Neural cell (in vitro differentiated cells): ENCODE results near the gene KAT8. TPM values are rescaled to one million over a fixed set of nuclear protein-coding genes. Genes with fewer than 3 reads are reported as not detected.
A peak's percentile ranks its signal among the peaks of the same experiment; 100 is the strongest.

Source experiments
- H2AFZ ChIP-seq: fragments of 200-600, 300-800 bp; sonication (generic), shearing (Covaris generic); 2 replicates; pipeline ENCODE4 v1.6.0; 2014; ENCODE audit warnings: low read depth, mild to moderate bottlenecking, antibody characterized with exemption, low read length, moderate library complexity
- H3F3A ChIP-seq: fragments of 200-600 bp; shearing (Covaris generic); 2 replicates; pipeline ENCODE4 v1.6.1; 2016; ENCODE audit warnings: mild to moderate bottlenecking, moderate library complexity, mixed read lengths, antibody characterized with exemption, low read length; ENCODE audit not compliant: insufficient read depth, poor library complexity, severe bottlenecking
- H3K27ac ChIP-seq: fragments of 200-600, 300-800 bp; sonication (generic), shearing (Covaris generic); 2 replicates; pipeline ENCODE4 v1.5.1; 2014; ENCODE audit warnings: mild to moderate bottlenecking, low read length, moderate library complexity
- H3K27me3 ChIP-seq: fragments of 300-800, 200-600 bp; sonication (generic), shearing (Covaris generic); 2 replicates; pipeline ENCODE4 v1.6.0; 2014; ENCODE audit warnings: mild to moderate bottlenecking, low read depth, low read length, moderate library complexity; ENCODE audit not compliant: insufficient read depth
- H3K36me3 ChIP-seq: fragments of 300-800, 200-600 bp; sonication (generic), shearing (Covaris generic); 2 replicates; pipeline ENCODE4 v1.5.1; 2014; ENCODE audit warnings: mild to moderate bottlenecking, antibody characterized with exemption, low read length, moderate library complexity; ENCODE audit not compliant: insufficient read depth
- H3K4me2 ChIP-seq: fragments of 300-800, 200-600 bp; sonication (generic), shearing (Covaris generic); 2 replicates; pipeline ENCODE4 v1.6.0; 2014; ENCODE audit warnings: mild to moderate bottlenecking, low read length
- H3K4me3 ChIP-seq: fragments of 300-800, 200-600 bp; sonication (generic), shearing (Covaris generic); 2 replicates; pipeline ENCODE4 v1.5.1; 2014; ENCODE audit warnings: mild to moderate bottlenecking, low read length, moderate library complexity
- H3K79me2 ChIP-seq: fragments of 200-600 bp; shearing (Covaris generic); replicated peaks from 2 replicates; pipeline ENCODE4 v1.6.0; 2014; ENCODE audit warnings: mild to moderate bottlenecking, low read length, moderate library complexity; ENCODE audit not compliant: insufficient read depth
- H3K9ac ChIP-seq: fragments of 300-800, 200-600 bp; sonication (generic), shearing (Covaris generic); 2 replicates; pipeline ENCODE4 v1.6.1; 2016; ENCODE audit warnings: mild to moderate bottlenecking, low read length, mixed read lengths
- H3K9me2 ChIP-seq: fragments of 200-600 bp; shearing (Covaris generic); 2 replicates; pipeline ENCODE4 v1.6.1; 2016; ENCODE audit warnings: mild to moderate bottlenecking, low read length, mixed read lengths; ENCODE audit not compliant: insufficient read depth
- H3K9me3 ChIP-seq: fragments of 200-600, 300-800 bp; sonication (generic), shearing (Covaris generic); 2 replicates; pipeline ENCODE4 v1.6.1; 2016; ENCODE audit warnings: mild to moderate bottlenecking, mixed run types, low read length, moderate library complexity, mixed read lengths
- H4K20me1 ChIP-seq: fragments of 200-600 bp; shearing (Covaris generic); 2 replicates; pipeline ENCODE4 v1.6.1; 2016; ENCODE audit warnings: mild to moderate bottlenecking, mixed run types; ENCODE audit not compliant: insufficient read depth
- CTCF ChIP-seq: fragments of 450-650 bp; IDR thresholded peaks from 2 replicates; pipeline ENCODE4 v1.5.1; 2014; ENCODE audit warnings: antibody characterized with exemption, mild to moderate bottlenecking, moderate library complexity; ENCODE audit not compliant: poor library complexity, severe bottlenecking
- EP300 ChIP-seq: fragments of 450-650 bp; conservative IDR thresholded peaks from 2 replicates; pipeline ENCODE4 v1.6.1; 2014; ENCODE audit warnings: antibody characterized with exemption, mild to moderate bottlenecking, moderate library complexity; ENCODE audit not compliant: poor library complexity, severe bottlenecking
- EZH2 ChIP-seq: fragments of 200-600, 300-800 bp; shearing (Covaris generic), sonication (generic); IDR thresholded peaks from 2 replicates; pipeline ENCODE4 v1.6.1; 2014; ENCODE audit warnings: antibody characterized with exemption, low read length, borderline replicate concordance, mild to moderate bottlenecking; ENCODE audit not compliant: insufficient read depth, poor library complexity, severe bottlenecking
- MXI1 ChIP-seq: fragments of 450-650 bp; conservative IDR thresholded peaks from 2 replicates; pipeline ENCODE4 v1.6.1; 2014; ENCODE audit warnings: antibody characterized with exemption, mild to moderate bottlenecking; ENCODE audit not compliant: poor library complexity, severe bottlenecking
- POLR2AphosphoS5 ChIP-seq: IDR thresholded peaks from 2 replicates; pipeline ENCODE4 v1.6.1; 2012
- RAD21 ChIP-seq: fragments of 450-650 bp; conservative IDR thresholded peaks from 2 replicates; pipeline ENCODE4 v1.6.1; 2014; ENCODE audit warnings: antibody characterized with exemption, mild to moderate bottlenecking, moderate library complexity
- SMC3 ChIP-seq: fragments of 450-650 bp; conservative IDR thresholded peaks from 2 replicates; pipeline ENCODE4 v1.6.1; 2014; ENCODE audit warnings: antibody characterized with exemption, mild to moderate bottlenecking, moderate library complexity; ENCODE audit not compliant: poor library complexity
- TAF1 ChIP-seq: IDR thresholded peaks from 2 replicates; pipeline ENCODE4 v1.6.1; 2012; ENCODE audit warnings: low read depth
- polyA plus RNA-seq: library from polyadenylated mRNA; depleted of rRNA; stranded (reverse); fragments of >200 nt; gene quantifications from 2 replicates; pipeline ENCODE4 v1.2.3, GENCODE V29; 2014
- TF ChIP-seq, protein P1 (sequence below): IDR thresholded peaks from 2 replicates; pipeline ENCODE4 v1.6.1; 2012; ENCODE audit warnings: borderline replicate concordance

The KAT8 gene
- polyA plus RNA-seq, 1 donor from 2014 or later, result 98.0 TPM

DNA sequence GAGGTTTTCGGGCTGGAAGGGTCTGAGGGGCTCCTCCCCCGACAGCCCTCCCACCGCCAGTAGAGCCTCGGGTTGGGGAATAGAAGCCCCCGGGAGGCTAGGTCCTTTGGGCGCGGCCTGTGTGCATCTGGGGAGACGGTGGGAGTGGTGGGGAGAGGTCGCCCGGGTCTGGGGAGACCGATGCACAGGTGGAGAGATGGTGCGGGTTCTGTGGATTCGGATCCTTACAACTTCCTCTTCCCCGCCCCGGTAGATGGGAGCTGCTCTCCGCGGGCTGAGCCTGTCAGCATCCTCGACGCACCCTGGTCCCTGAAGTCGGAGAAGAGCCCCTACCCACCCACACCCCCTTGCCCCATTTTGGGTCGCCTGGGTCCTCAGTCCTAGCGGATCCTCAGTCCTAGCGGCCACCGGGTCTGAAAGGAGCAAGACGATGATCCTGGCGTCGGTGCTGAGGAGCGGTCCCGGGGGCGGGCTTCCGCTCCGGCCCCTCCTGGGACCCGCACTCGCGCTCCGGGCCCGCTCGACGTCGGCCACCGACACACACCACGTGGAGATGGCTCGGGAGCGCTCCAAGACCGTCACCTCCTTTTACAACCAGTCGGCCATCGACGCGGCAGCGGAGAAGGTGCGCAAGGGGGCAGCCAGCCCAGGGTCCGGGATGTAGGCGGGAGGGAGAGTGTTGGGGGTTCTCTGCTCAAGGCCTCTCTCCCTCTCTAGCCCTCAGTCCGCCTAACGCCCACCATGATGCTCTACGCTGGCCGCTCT is 8.5 kb upstream of the KAT8 start:
- Histone ChIP-seq H3K9ac (peak overlapping the region; percentile 87), H4K20me1 (no peaks in the 10 kb centered on the region), H3K9me2 (no peaks in the 10 kb centered on the region), H3K27me3 (no peaks in the 10 kb centered on the region), H3K36me3 (no peaks in the 10 kb centered on the region), H3K27ac (peak overlapping the region; percentile 24), H3K9me3 (no peaks in the 10 kb centered on the region), H3K4me3 (peak overlapping the region; percentile 99), H3K4me2 (peak overlapping the region; percentile 44), H2AFZ (peak overlapping the region; percentile 83), H3F3A (no peaks in the 10 kb centered on the region), H3K79me2 (no peaks in the 10 kb centered on the region)
- TF ChIP-seq SMC3 (no peak), EZH2 (no peak), EP300 (no peak), MXI1 (no peak), CTCF (no peak), POLR2AphosphoS5 (no peak), RAD21 (no peak), TAF1 (no peak)
- TF ChIP-seq, protein P1, sequence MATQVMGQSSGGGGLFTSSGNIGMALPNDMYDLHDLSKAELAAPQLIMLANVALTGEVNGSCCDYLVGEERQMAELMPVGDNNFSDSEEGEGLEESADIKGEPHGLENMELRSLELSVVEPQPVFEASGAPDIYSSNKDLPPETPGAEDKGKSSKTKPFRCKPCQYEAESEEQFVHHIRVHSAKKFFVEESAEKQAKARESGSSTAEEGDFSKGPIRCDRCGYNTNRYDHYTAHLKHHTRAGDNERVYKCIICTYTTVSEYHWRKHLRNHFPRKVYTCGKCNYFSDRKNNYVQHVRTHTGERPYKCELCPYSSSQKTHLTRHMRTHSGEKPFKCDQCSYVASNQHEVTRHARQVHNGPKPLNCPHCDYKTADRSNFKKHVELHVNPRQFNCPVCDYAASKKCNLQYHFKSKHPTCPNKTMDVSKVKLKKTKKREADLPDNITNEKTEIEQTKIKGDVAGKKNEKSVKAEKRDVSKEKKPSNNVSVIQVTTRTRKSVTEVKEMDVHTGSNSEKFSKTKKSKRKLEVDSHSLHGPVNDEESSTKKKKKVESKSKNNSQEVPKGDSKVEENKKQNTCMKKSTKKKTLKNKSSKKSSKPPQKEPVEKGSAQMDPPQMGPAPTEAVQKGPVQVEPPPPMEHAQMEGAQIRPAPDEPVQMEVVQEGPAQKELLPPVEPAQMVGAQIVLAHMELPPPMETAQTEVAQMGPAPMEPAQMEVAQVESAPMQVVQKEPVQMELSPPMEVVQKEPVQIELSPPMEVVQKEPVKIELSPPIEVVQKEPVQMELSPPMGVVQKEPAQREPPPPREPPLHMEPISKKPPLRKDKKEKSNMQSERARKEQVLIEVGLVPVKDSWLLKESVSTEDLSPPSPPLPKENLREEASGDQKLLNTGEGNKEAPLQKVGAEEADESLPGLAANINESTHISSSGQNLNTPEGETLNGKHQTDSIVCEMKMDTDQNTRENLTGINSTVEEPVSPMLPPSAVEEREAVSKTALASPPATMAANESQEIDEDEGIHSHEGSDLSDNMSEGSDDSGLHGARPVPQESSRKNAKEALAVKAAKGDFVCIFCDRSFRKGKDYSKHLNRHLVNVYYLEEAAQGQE, result no peak

DNA sequence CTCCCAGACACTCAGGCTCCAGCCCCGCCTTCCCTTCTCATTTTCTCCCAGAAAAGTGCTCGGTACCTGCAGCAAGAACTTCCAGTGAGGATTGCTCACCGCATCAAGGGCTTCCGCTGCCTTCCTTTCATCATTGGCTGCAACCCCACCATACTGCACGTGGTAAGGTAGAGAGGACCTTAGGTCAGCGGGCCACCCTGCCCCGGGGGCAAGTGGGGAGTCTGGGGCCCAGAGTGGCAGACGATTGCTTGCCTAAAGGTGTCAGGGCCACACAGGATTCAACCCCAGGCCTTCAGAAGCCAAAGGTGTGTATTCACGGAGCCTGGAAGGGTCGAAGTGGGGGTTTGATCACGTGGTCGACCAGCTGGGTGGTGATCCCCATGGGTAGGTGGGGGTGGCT is 7.8 kb upstream of the KAT8 start:
- Histone ChIP-seq H3K79me2 (no peaks in the 10 kb centered on the region), H3K9me3 (no peaks in the 10 kb centered on the region), H3K9me2 (no peaks in the 10 kb centered on the region), H3K9ac (no peak overlapping the region), H2AFZ (no peak overlapping the region), H3K27ac (no peak overlapping the region), H4K20me1 (no peaks in the 10 kb centered on the region), H3K27me3 (no peaks in the 10 kb centered on the region), H3K36me3 (no peaks in the 10 kb centered on the region), H3K4me3 (peak overlapping the region; percentile 99), H3F3A (no peaks in the 10 kb centered on the region), H3K4me2 (no peak overlapping the region)
- TF ChIP-seq RAD21, result no peak
- TF ChIP-seq SMC3, result no peak
- no peak for TF ChIP-seq CTCF
- no peak for TF ChIP-seq TAF1
- TF ChIP-seq POLR2AphosphoS5, result no peak
- TF ChIP-seq EP300, result no peak
- no peak for TF ChIP-seq EZH2
- TF ChIP-seq, protein P1, result no peak
- no peak for TF ChIP-seq MXI1
